GM19372 (cell line): ENCODE data around the gene AFDN.

Source experiments
- ATAC-seq: cut with Tn5 transposase; IDR thresholded peaks from one replicate; pipeline ENCODE4 v1.9.1; 2021; ENCODE audit warnings: mild to moderate bottlenecking, low read depth, moderate library complexity; ENCODE audit not compliant: unreplicated experiment

The AFDN gene

GRCh38 chr6:167840526-167841179 lies 13.9 kb downstream of the AFDN start:
- no peak for ATAC-seq

- ATAC-seq, result no peak
These were observed 15.3 kb downstream of the AFDN start for GRCh38 chr6:167841981-167842380.

- no peak for ATAC-seq
These were observed 15.7 kb downstream of the AFDN start for GRCh38 chr6:167842457-167842856.

GRCh38 chr6:167843023-167843422 lies 16.3 kb downstream of the AFDN start:
- ATAC-seq, result no peak

- ATAC-seq, result no peak
These were observed 19.1 kb downstream of the AFDN start for GRCh38 chr6:167845856-167846255.

GRCh38 chr6:167846997-167847606 lies 20.4 kb downstream of the AFDN start:
- no peak for ATAC-seq

GRCh38 chr6:167847936-167848335 lies 21.2 kb downstream of the AFDN start:
- no peak for ATAC-seq

- no peak for ATAC-seq
These were observed 22.1 kb downstream of the AFDN start for GRCh38 chr6:167848783-167849182.

GRCh38 chr6:167849846-167850459 lies 23.2 kb downstream of the AFDN start:
- ATAC-seq, result no peak

GRCh38 chr6:167850782-167851181 lies 24.1 kb downstream of the AFDN start:
- ATAC-seq, result no peak

GRCh38 chr6:167851370-167851952 lies 24.8 kb downstream of the AFDN start:
- ATAC-seq, result no peak

- ATAC-seq, result no peak
These were observed 29.2 kb downstream of the AFDN start for GRCh38 chr6:167855825-167856425.

- ATAC-seq, result no peak
These were observed 29.8 kb downstream of the AFDN start for GRCh38 chr6:167856474-167856873.

GRCh38 chr6:167856999-167857660 lies 30.4 kb downstream of the AFDN start:
- no peak for ATAC-seq

GRCh38 chr6:167858086-167858591 lies 31.4 kb downstream of the AFDN start:
- no peak for ATAC-seq

- no peak for ATAC-seq
These were observed 32.3 kb downstream of the AFDN start for GRCh38 chr6:167858842-167859664.

- no peak for ATAC-seq
These were observed 34.0 kb downstream of the AFDN start for GRCh38 chr6:167860550-167861226.

- no peak for ATAC-seq
These were observed 34.7 kb downstream of the AFDN start for GRCh38 chr6:167861424-167861823.

GRCh38 chr6:167863897-167864296 lies 37.2 kb downstream of the AFDN start:
- ATAC-seq, result no peak
